ENCODE results near the gene TSSK3. TPM values are rescaled to one million over a fixed set of nuclear protein-coding genes. Genes with fewer than 3 reads are reported as not detected.

The TSSK3 gene
- total and polyA plus RNA-seq, 2 of the 8 experiments (the other 6 are each of a cell fraction or from before 2014, with no cell fraction given) = 1.2 TPM

- ChIA-PET POLR2A (ENCODE audit: partially characterized antibody) (interaction anchor here (0.7 to 13.4 kb wide), 29 partner anchors 13 to 631 kb away, joined by 3 to 321 read pairs (median 7); partner anchors contain the start of genes CCDC28B, COL16A1, EIF3I and FAM167B), CTCF (ENCODE audit: partially characterized antibody) (interaction anchor here (1.0 to 1.2 kb wide), 3 partner anchors 18 to 119 kb away, joined by 3 to 4 read pairs (median 3); no protein-coding TSS in a partner anchor)
- Histone ChIP-seq H2BK120ac (replicated peaks; ENCODE audit: low read depth, low read length) (no peak overlapping the region), H2AK5ac (ENCODE audit: low read depth, low read length) (no peak overlapping the region), H3K27ac (ENCODE audit: low read depth, low read length) (peak overlapping the region; percentile 92), H3K79me2 (ENCODE audit: control insufficient read depth in 1 of 2, insufficient read depth in 2 of 2, low read length in 2 of 2) (peaks cover 4 to 21% of the 10 kb centered on the region in 2 experiments; a peak in 3 of 4 replicates), H4K5ac (ENCODE audit: insufficient read length, low read depth, low read length) (peak overlapping the region; percentile 8), H3K4me1 (replicated peaks in 1 of 4; ENCODE audit: control insufficient read depth in 3 of 4, insufficient read depth in 4 of 4, low read length in 3 of 4) (peaks cover 5 to 34% (median 25%) of the 10 kb centered on the region in 4 experiments), H2BK20ac (ENCODE audit: low read length) (no peak overlapping the region), H3K56ac (replicated peaks; ENCODE audit: insufficient read length, low read depth, low read length) (peak overlapping the region; percentile 20), H3K36me3 (ENCODE audit: control insufficient read depth in 2 of 4, insufficient read depth in 4 of 4, low read length in 3 of 4) (peaks cover 12 to 49% (median 19%) of the 10 kb centered on the region in 4 experiments; a peak in 6 of 8 replicates), H3K4me3 (ENCODE audit: extremely low read depth in 1 of 4, insufficient read depth in 2 of 4, low read depth in 3 of 4, low read length in 4 of 4) (peak overlapping the region; percentile 92 to 94 (median 93)), H4K20me1 (replicated peaks in 1 of 2; ENCODE audit: control insufficient read depth in 1 of 2, insufficient read depth in 2 of 2, low read length in 2 of 2) (peaks cover 9 to 18% of the 10 kb centered on the region in 2 experiments), H3K14ac (ENCODE audit: insufficient read length) (no peak overlapping the region), H3K27me3 (replicated peaks in 1 of 4; ENCODE audit: control insufficient read depth in 3 of 4, extremely low read depth in 1 of 4, insufficient read depth in 3 of 4, low read length in 3 of 4) (peaks cover 0 to 7% (median 2%) of the 10 kb centered on the region in 4 experiments; a peak in 4 of 7 replicates), H2BK5ac (ENCODE audit: low read depth, low read length) (peak overlapping the region; percentile 73; the same call in 1 of the 2 replicates), H3K18ac (ENCODE audit: extremely low read depth, low read length) (peak overlapping the region; percentile 87), H4K91ac (replicated peaks; ENCODE audit: insufficient read length, low read length) (peak overlapping the region; percentile 47), H3K9ac (replicated peaks in 1 of 4; ENCODE audit: extremely low read depth in 1 of 4, low read depth in 3 of 4, low read length in 3 of 4) (peak overlapping the region; percentile 86 to 98 (median 89)), H3K4ac (replicated peaks; ENCODE audit: insufficient read length, low read depth, low read length) (peak overlapping the region; percentile 9), H3K23me2 (ENCODE audit: low read depth, low read length) (peaks cover 10% of the 10 kb centered on the region; the same call in 1 of the 2 replicates), H2BK15ac (ENCODE audit: low read length) (no peak overlapping the region), H2AFZ (ENCODE audit: low read length) (no peak overlapping the region), H3K9me3 (ENCODE audit: insufficient read depth in 2 of 2, low read depth in 1 of 2, low read length in 1 of 2) (no peaks in the 10 kb centered on the region), H3K4me2 (ENCODE audit: insufficient read depth in 1 of 2, low read depth in 2 of 2, low read length in 2 of 2) (peak overlapping the region; percentile 83 to 93), H3K79me1 (ENCODE audit: low read depth, low read length) (peaks cover 2% of the 10 kb centered on the region; the same call in 1 of the 2 replicates), H4K8ac (ENCODE audit: extremely low read depth, insufficient read depth, low read length) (peak overlapping the region; percentile 98), H2BK12ac (ENCODE audit: low read depth, low read length) (no peak overlapping the region), H3K23ac (ENCODE audit: insufficient read length) (no peak overlapping the region)
- DNase-seq (ENCODE audit: low read depth in 1 of 2, low spot score in 2 of 2) = peak in 1 of 2 experiments; percentile 57
- WGBS, 2 experiments (ENCODE audit: extremely low coverage in 1 of 2, insufficient coverage in 1 of 2, insufficient read length in 1 of 2, insufficient replicate concordance in 2 of 2, low coverage in 1 of 2, low lambda C conversion rate in 2 of 2, missing lambda C conversion rate in 1 of 2) = 6% methylated on average over 29 of the region's 46 CpGs; no CpG with 5 or more reads in 1 of the 2 experiments
- no peak for FAIRE-seq
- TF ChIP-seq SIN3A (conservative IDR thresholded peaks at IDR 0.05 in 1 of 2, IDR thresholded peaks at IDR 0.05 in 1 of 2; ENCODE audit: low read depth in 1 of 2, low read length in 2 of 2) = 0 out of 4 replicates have a peak, but pooled peaks of 1 of the 2 experiments have one; percentile 45
- peak; percentile 76 for TF ChIP-seq BACH1 (IDR thresholded peaks at IDR 0.05; ENCODE audit: low read length)
- TF ChIP-seq, protein P1, sequence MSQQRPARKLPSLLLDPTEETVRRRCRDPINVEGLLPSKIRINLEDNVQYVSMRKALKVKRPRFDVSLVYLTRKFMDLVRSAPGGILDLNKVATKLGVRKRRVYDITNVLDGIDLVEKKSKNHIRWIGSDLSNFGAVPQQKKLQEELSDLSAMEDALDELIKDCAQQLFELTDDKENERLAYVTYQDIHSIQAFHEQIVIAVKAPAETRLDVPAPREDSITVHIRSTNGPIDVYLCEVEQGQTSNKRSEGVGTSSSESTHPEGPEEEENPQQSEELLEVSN (IDR thresholded peaks at IDR 0.05) = no peak
- peak; percentile 68 for TF ChIP-seq CHD1 (IDR thresholded peaks at IDR 0.05; ENCODE audit: low read depth, low read length)
- TF ChIP-seq JUN (IDR thresholded peaks at IDR 0.05; ENCODE audit: low read depth, low read length) = no peak
- peak; percentile 27; the same call in 1 of the 2 replicates for TF ChIP-seq MAX (IDR thresholded peaks at IDR 0.05)
- TF ChIP-seq BRCA1 (IDR thresholded peaks at IDR 0.05; ENCODE audit: low read depth, low read length) = no peak
- TF ChIP-seq POLR2A (IDR thresholded peaks at IDR 0.05; ENCODE audit: control extremely low read depth in 1 of 2, low read depth in 2 of 2, low read length in 2 of 2) = peak in 1 of 2 experiments; percentile 38
- peak; percentile 15 to 84; a peak in 1 of 4 replicates for TF ChIP-seq HDAC2 (IDR thresholded peaks at IDR 0.05; ENCODE audit: borderline replicate concordance in 1 of 2, low read depth in 2 of 2, low read length in 2 of 2)
- no peak for TF ChIP-seq CTBP2 (IDR thresholded peaks at IDR 0.05; ENCODE audit: borderline replicate concordance, insufficient read depth, insufficient read length, low read length)
Measured at GRCh38 chr1:32334864-32335534, 27.3 kb upstream of the TSSK3 start.

All from H1 (cell line).